IMR-90 (cell line): ENCODE results near the gene SNX3. TPM values are rescaled to one million over a fixed set of nuclear protein-coding genes. Genes with fewer than 3 reads are reported as not detected.

ENCODE experiments used
- ATAC-seq: fragments of 200-7000 bp; cut with Tn5 transposase; 2 replicates; pipeline ENCODE4 v1.9.1; 2020; ENCODE audit warnings: low read depth, mild to moderate bottlenecking, moderate library complexity
- BruUV-seq: library from RNA; stranded (reverse); fragments of 400-500 nt; replicated peaks from 2 replicates; lab custom pipeline; 2021; lab: Mats Ljungman, UMichigan
- CTCF ChIA-PET: fragments of 300-600 bp; formaldehyde crosslinking; extraction: SDS; loops from one replicate; lab custom pipeline; 2021; ENCODE audit warnings: antibody characterized with exemption; lab: Yijun Ruan, JAX
- POLR2A ChIA-PET: fragments of 300-600 bp; sonication (Branson Sonifier 250); formaldehyde crosslinking; loops from one replicate; lab custom pipeline; 2022; ENCODE audit warnings: antibody characterized with exemption; ENCODE audit not compliant: unreplicated experiment; lab: Charles Lee
- DNase-seq: peaks from one replicate; pipeline ENCODE4 v3.0.0; 2013
- H2AFZ ChIP-seq: replicated peaks from 2 replicates; pipeline ENCODE3; 2013; ENCODE audit warnings: low read length, mild to moderate bottlenecking; ENCODE audit not compliant: poor library complexity
- H2AK5ac ChIP-seq: 2 replicates; pipeline ENCODE4 v1.6.1; 2013; ENCODE audit warnings: low read depth, low read length, inconsistent platforms
- H2AK9ac ChIP-seq: replicated peaks from 2 replicates; pipeline ENCODE3; 2013; ENCODE audit warnings: mild to moderate bottlenecking, low read depth, low read length, moderate library complexity; ENCODE audit not compliant: poor library complexity
- H2BK120ac ChIP-seq: 2 replicates; pipeline ENCODE4 v1.6.1; 2013; ENCODE audit warnings: low read depth, low read length, inconsistent platforms
- H2BK15ac ChIP-seq: 3 replicates; pipeline ENCODE4 v1.6.1; 2013; ENCODE audit warnings: low read depth, low read length, inconsistent platforms
- H2BK20ac ChIP-seq: 2 replicates; pipeline ENCODE4 v1.6.1; 2013; ENCODE audit warnings: low read depth, mild to moderate bottlenecking, inconsistent platforms, low read length, moderate library complexity
- H2BK5ac ChIP-seq: 2 replicates; pipeline ENCODE4 v1.6.1; 2013; ENCODE audit warnings: mild to moderate bottlenecking, low read depth, low read length, inconsistent platforms; ENCODE audit not compliant: poor library complexity, severe bottlenecking
- H3K14ac ChIP-seq: replicated peaks from 2 replicates; pipeline ENCODE4 v1.6.1; 2013; ENCODE audit warnings: low read depth, low read length, inconsistent platforms
- H3K18ac ChIP-seq: 2 replicates; pipeline ENCODE4 v1.6.1; 2013; ENCODE audit warnings: low read depth, low read length, control low read depth
- H3K23ac ChIP-seq: 2 replicates; pipeline ENCODE4 v1.6.1; 2013; ENCODE audit warnings: low read depth, low read length, inconsistent platforms
- H3K27ac ChIP-seq: 2 replicates; pipeline ENCODE4 v1.5.1; 2013; ENCODE audit warnings: mild to moderate bottlenecking, control low read depth, low read length; ENCODE audit not compliant: insufficient read depth
- H3K27me3 ChIP-seq: 2 replicates; pipeline ENCODE4 v1.6.1; 2013; ENCODE audit warnings: low read length; ENCODE audit not compliant: control insufficient read depth, insufficient read depth
- H3K36me3 ChIP-seq: 2 replicates; pipeline ENCODE4 v1.6.1; 2013; ENCODE audit warnings: low read length, mixed read lengths; ENCODE audit not compliant: control insufficient read depth, insufficient read depth
- H3K4ac ChIP-seq: 2 replicates; pipeline ENCODE4 v1.6.1; 2013; ENCODE audit warnings: low read depth, low read length, inconsistent platforms
- H3K4me1 ChIP-seq: 2 replicates; pipeline ENCODE4 v1.6.1; 2013; ENCODE audit warnings: low read length, mixed read lengths; ENCODE audit not compliant: control insufficient read depth, insufficient read depth
- H3K4me2 ChIP-seq: 2 replicates; pipeline ENCODE4 v1.6.1; 2013; ENCODE audit warnings: low read depth, mild to moderate bottlenecking, control low read depth, low read length, moderate library complexity
- H3K4me3 ChIP-seq: 2 replicates; pipeline ENCODE4 v1.5.1; 2013; ENCODE audit warnings: low read depth, mild to moderate bottlenecking, control low read depth, low read length, moderate library complexity; ENCODE audit not compliant: insufficient read depth
- H3K56ac ChIP-seq: 2 replicates; pipeline ENCODE4 v1.6.1; 2013; ENCODE audit warnings: low read length, inconsistent platforms; ENCODE audit not compliant: insufficient read depth; ENCODE audit errors: extremely low read depth
- H3K79me1 ChIP-seq, 2 experiments: 2 replicates each; pipeline ENCODE4 v1.6.1; 2013; ENCODE audit warnings: low read length in 2 of 2, inconsistent platforms in 1 of 2, low read depth in 1 of 2
- H3K9ac ChIP-seq: 2 replicates; pipeline ENCODE4 v1.6.1; 2013; ENCODE audit warnings: low read depth, low read length, control low read depth
- H3K9me1 ChIP-seq: 2 replicates; pipeline ENCODE4 v1.6.1; 2013; ENCODE audit warnings: low read length, inconsistent platforms; ENCODE audit not compliant: insufficient read depth
- H3K9me3 ChIP-seq: 2 replicates; pipeline ENCODE4 v1.6.1; 2013; ENCODE audit warnings: low read length; ENCODE audit not compliant: control insufficient read depth, insufficient read depth
- H4K20me1 ChIP-seq: 2 replicates; pipeline ENCODE4 v1.6.1; 2013; ENCODE audit warnings: low read length, inconsistent platforms; ENCODE audit not compliant: insufficient read depth
- H4K5ac ChIP-seq: 2 replicates; pipeline ENCODE4 v1.6.1; 2013; ENCODE audit warnings: mild to moderate bottlenecking, low read depth, low read length, control low read depth
- H4K8ac ChIP-seq, 2 experiments: 2 replicates each; pipeline ENCODE4 v1.6.1; 2013; ENCODE audit warnings: low read depth in 2 of 2, low read length in 2 of 2, control low read depth in 1 of 2, inconsistent platforms in 1 of 2
- H4K91ac ChIP-seq: 2 replicates; pipeline ENCODE4 v1.6.1; 2013; ENCODE audit warnings: low read depth, low read length, inconsistent platforms; ENCODE audit not compliant: insufficient read depth
- BHLHE40 ChIP-seq: fragments of 150-350 bp; IDR thresholded peaks from 2 replicates; pipeline ENCODE4 v1.6.1; 2016; ENCODE audit warnings: mild to moderate bottlenecking, low read depth, low read length
- CHD1 ChIP-seq: IDR thresholded peaks from 2 replicates; pipeline ENCODE4 v1.6.1; 2012; ENCODE audit warnings: low read depth, low read length, improper control_type of control experiment
- CTCF ChIP-seq: conservative IDR thresholded peaks from 2 replicates; pipeline ENCODE4 v1.5.1; 2012; ENCODE audit warnings: mild to moderate bottlenecking, low read depth, low read length, improper control_type of control experiment
- FOS ChIP-seq: fragments of 150-350 bp; IDR thresholded peaks from 2 replicates; pipeline ENCODE4 v1.6.1; 2016; ENCODE audit warnings: low read depth, low read length
- MAFK ChIP-seq: IDR thresholded peaks from 2 replicates; pipeline ENCODE4 v1.6.1; 2012; ENCODE audit warnings: low read depth, low read length, improper control_type of control experiment
- MAZ ChIP-seq: IDR thresholded peaks from 2 replicates; pipeline ENCODE4 v1.6.1; 2012; ENCODE audit warnings: low read depth, mild to moderate bottlenecking, low read length, improper control_type of control experiment, moderate library complexity, borderline replicate concordance
- MXI1 ChIP-seq: IDR thresholded peaks from 2 replicates; pipeline ENCODE4 v1.6.1; 2012; ENCODE audit warnings: low read depth, mild to moderate bottlenecking, low read length, moderate library complexity, borderline replicate concordance
- RCOR1 ChIP-seq: IDR thresholded peaks from 2 replicates; pipeline ENCODE4 v1.6.1; 2012; ENCODE audit warnings: mild to moderate bottlenecking, low read length, improper control_type of control experiment; ENCODE audit not compliant: insufficient replicate concordance
- RFX5 ChIP-seq: IDR thresholded peaks from 2 replicates; pipeline ENCODE4 v1.8.0; 2012; ENCODE audit warnings: low read depth, mild to moderate bottlenecking, low read length, moderate library complexity
- SMC3 ChIP-seq: fragments of 150-350 bp; IDR thresholded peaks from 2 replicates; pipeline ENCODE4 v1.6.1; 2016; ENCODE audit warnings: low read depth, mild to moderate bottlenecking, antibody characterized with exemption, low read length, moderate library complexity
- USF2 ChIP-seq: fragments of 150-350 bp; IDR thresholded peaks from 2 replicates; pipeline ENCODE4 v1.6.1; 2017; ENCODE audit warnings: mild to moderate bottlenecking, antibody characterized with exemption, low read length, low read depth
- WGBS, 2 experiments: methylation state at CpG; one replicate each; pipeline versions ENCODE4 v1.1.5 to v1.1.7; 2013; ENCODE audit warnings: missing lambda C conversion rate in 2 of 2; ENCODE audit not compliant: insufficient read length in 1 of 2; ENCODE audit errors: extremely low coverage in 2 of 2; 5-methylcytosine and 5-hydroxymethylcytosine counted together
- dilution Hi-C: fragments of 300-500 bp; cut with HindIII; formaldehyde crosslinking; loops from one replicate; pipeline ENCODE4 v1.14.3; 2018; ENCODE audit warnings: low sequenced_read_pairs; ENCODE audit not compliant: unreplicated experiment
- in situ Hi-C: fragments of 300-500 bp; cut with MboI; formaldehyde crosslinking; loops from 3 replicates; pipeline ENCODE4 v1.14.3; 2019; ENCODE audit warnings: low sequenced_read_pairs, inconsistent platforms, mixed read lengths
- intact Hi-C: fragments of 100-400 bp; cut with micrococcal nuclease; formaldehyde crosslinking; loops from 2 replicates; pipeline ENCODE4 v1.10.0; 2022
- polyA plus RNA-seq, 3 experiments: library from polyadenylated mRNA; depleted of rRNA; stranded (reverse); fragments of >200 nt; gene quantifications; 2 replicates each; pipeline ENCODE4 v1.2.3, GENCODE V29; 2012; ENCODE audit warnings: low replicate concordance in 1 of 3
- total RNA-seq: library from RNA; depleted of rRNA; stranded (reverse); fragments of >200 nt; gene quantifications from 2 replicates; pipeline ENCODE4 v1.2.3, GENCODE V29; 2012
- TF ChIP-seq, protein P1 (sequence below): fragments of 150-350 bp; IDR thresholded peaks from 2 replicates; pipeline ENCODE4 v1.6.1; 2016; ENCODE audit warnings: low read depth, mild to moderate bottlenecking, low read length, moderate library complexity, borderline replicate concordance

SNX3 gene
- total and polyA plus RNA-seq, 2 of the 4 experiments (the other 2 are of a cell fraction), result 105 to 159 TPM

GRCh38 chr6:108286366-108286765 is 25.5 kb upstream of the SNX3 start:
- Histone ChIP-seq H3K27me3 (no peaks in the 10 kb centered on the region; the same call in none of the 2 replicates), H3K14ac (no peak overlapping the region), H3K79me1 (no peaks in the 10 kb centered on the region), H3K27ac (no peak overlapping the region), H3K56ac (no peak overlapping the region), H3K9me3 (no peaks in the 10 kb centered on the region), H2BK120ac (no peak overlapping the region), H4K20me1 (no peaks in the 10 kb centered on the region), H3K23ac (no peak overlapping the region), H3K9me1 (no peaks in the 10 kb centered on the region), H2BK20ac (no peak overlapping the region), H4K8ac (no peak overlapping the region), H3K36me3 (no peaks in the 10 kb centered on the region), H3K9ac (no peak overlapping the region), H3K4me3 (no peak overlapping the region), H2BK5ac (no peak overlapping the region), H3K4ac (no peak overlapping the region), H3K18ac (no peak overlapping the region), H2AK9ac (no peak overlapping the region), H2BK15ac (no peak overlapping the region), H3K4me1 (no peaks in the 10 kb centered on the region), H2AFZ (no peak overlapping the region), H3K4me2 (no peak overlapping the region), H4K5ac (no peak overlapping the region), H4K91ac (no peak overlapping the region), H2AK5ac (no peak overlapping the region)
- DNase-seq (no peak), ATAC-seq (no peak)
- ChIA-PET CTCF (no interaction called here), POLR2A (no interaction called here)
- WGBS, 2 experiments, result no CpG with 5 or more reads among the region's 4 CpGs
- intact Hi-C loops (no loop called here), in situ Hi-C loops (no loop called here), dilution Hi-C loops (no loop called here)
- BruUV-seq, result no TSS peak
- TF ChIP-seq CTCF, result no peak
- TF ChIP-seq RCOR1, result no peak
- no peak for TF ChIP-seq MAZ
- no peak for TF ChIP-seq CHD1
- no peak for TF ChIP-seq SMC3
- no peak for TF ChIP-seq MAFK
- TF ChIP-seq, protein P1, sequence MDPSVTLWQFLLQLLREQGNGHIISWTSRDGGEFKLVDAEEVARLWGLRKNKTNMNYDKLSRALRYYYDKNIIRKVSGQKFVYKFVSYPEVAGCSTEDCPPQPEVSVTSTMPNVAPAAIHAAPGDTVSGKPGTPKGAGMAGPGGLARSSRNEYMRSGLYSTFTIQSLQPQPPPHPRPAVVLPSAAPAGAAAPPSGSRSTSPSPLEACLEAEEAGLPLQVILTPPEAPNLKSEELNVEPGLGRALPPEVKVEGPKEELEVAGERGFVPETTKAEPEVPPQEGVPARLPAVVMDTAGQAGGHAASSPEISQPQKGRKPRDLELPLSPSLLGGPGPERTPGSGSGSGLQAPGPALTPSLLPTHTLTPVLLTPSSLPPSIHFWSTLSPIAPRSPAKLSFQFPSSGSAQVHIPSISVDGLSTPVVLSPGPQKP, result no peak
- TF ChIP-seq FOS, result no peak
- no peak for TF ChIP-seq MXI1
- TF ChIP-seq RFX5, result no peak
- TF ChIP-seq BHLHE40, result no peak
- TF ChIP-seq USF2, result no peak
